Measurements from ENCODE around the gene ADAT2.

Gene ADAT2

DNA sequence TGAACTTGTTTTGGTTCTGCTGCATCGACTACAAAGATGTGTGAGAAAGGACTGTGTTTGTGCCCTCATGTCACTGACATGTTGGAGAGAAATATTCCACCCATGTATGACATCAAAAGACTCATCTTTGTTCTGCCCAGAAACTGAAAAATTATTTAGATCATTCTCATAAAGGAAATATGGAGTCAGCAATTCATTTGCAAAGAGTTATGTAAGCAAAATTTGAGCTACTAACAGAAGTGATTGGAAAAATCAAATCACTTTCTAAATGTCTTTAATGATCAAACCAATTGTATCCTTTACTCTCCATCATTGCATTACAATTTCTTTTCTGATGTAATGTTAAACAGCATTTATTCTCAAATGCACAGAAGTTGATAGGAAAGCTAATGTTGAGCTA lies 19.3 kb downstream of the ADAT2 start:
- Histone ChIP-seq H3K36me3 (ENCODE audit: control insufficient read depth, insufficient read depth, low read length) (no peaks in the 10 kb centered on the region), H3K27me3 (ENCODE audit: control insufficient read depth, insufficient read depth, low read length) (no peaks in the 10 kb centered on the region), H3K79me2 (no peaks in the 10 kb centered on the region)

DNA sequence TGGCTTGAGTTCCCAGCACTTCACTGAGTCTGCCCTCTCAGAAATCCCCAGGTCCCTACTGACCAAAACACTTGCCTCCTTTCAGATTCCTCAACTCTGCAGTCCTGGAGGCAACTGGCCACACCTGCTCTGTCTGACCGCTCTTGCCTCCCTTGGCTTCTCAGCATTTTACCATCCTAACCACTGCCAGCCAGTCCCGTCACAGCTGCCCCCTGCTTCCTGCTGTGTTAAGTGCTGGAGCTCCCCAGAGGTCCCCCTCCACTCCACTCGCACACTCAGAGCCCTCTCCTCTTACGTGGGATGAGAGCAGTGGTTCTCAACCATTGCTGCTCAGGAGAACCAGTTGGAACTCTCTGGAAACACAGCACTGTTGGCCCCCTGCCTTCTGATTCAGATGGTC lies 20.5 kb downstream of the ADAT2 start:
- Histone ChIP-seq H3K36me3 (ENCODE audit: control insufficient read depth, insufficient read depth, low read length) (no peaks in the 10 kb centered on the region), H3K79me2 (no peaks in the 10 kb centered on the region), H3K9ac (no peak overlapping the region), H2AFZ (no peak overlapping the region), H3K4me3 (ENCODE audit: low read depth, low read length) (no peak overlapping the region), H3K9me3 (ENCODE audit: control insufficient read depth, low read length) (no peaks in the 10 kb centered on the region), H3K27me3 (ENCODE audit: control insufficient read depth, insufficient read depth, low read length) (no peaks in the 10 kb centered on the region), H3K4me1 (no peaks in the 10 kb centered on the region), H3K27ac (no peak overlapping the region), H3K4me2 (ENCODE audit: low read length) (no peak overlapping the region)
- TF ChIP-seq, protein P1, sequence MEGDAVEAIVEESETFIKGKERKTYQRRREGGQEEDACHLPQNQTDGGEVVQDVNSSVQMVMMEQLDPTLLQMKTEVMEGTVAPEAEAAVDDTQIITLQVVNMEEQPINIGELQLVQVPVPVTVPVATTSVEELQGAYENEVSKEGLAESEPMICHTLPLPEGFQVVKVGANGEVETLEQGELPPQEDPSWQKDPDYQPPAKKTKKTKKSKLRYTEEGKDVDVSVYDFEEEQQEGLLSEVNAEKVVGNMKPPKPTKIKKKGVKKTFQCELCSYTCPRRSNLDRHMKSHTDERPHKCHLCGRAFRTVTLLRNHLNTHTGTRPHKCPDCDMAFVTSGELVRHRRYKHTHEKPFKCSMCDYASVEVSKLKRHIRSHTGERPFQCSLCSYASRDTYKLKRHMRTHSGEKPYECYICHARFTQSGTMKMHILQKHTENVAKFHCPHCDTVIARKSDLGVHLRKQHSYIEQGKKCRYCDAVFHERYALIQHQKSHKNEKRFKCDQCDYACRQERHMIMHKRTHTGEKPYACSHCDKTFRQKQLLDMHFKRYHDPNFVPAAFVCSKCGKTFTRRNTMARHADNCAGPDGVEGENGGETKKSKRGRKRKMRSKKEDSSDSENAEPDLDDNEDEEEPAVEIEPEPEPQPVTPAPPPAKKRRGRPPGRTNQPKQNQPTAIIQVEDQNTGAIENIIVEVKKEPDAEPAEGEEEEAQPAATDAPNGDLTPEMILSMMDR (IDR thresholded peaks at IDR 0.05) = no peak

More for the DNA sequence above, 19.3 kb downstream of the ADAT2 start:
- Histone ChIP-seq H3K4me3 (ENCODE audit: low read depth, low read length) (no peak overlapping the region), H2AFZ (no peak overlapping the region), H3K4me2 (ENCODE audit: low read length) (no peak overlapping the region), H3K9ac (no peak overlapping the region), H3K4me1 (no peaks in the 10 kb centered on the region), H3K27ac (no peak overlapping the region), H3K9me3 (ENCODE audit: control insufficient read depth, low read length) (no peaks in the 10 kb centered on the region)
- TF ChIP-seq, protein P1 (IDR thresholded peaks at IDR 0.05) = no peak

- no peaks in the 10 kb centered on the region for H3K9me3 ChIP-seq (ENCODE audit: control insufficient read depth, low read length)
- no peaks in the 10 kb centered on the region for H3K36me3 ChIP-seq (ENCODE audit: control insufficient read depth, insufficient read depth, low read length)
- H3K79me2 ChIP-seq = no peaks in the 10 kb centered on the region
- H3K9ac ChIP-seq = no peak overlapping the region
- no peaks in the 10 kb centered on the region for H3K27me3 ChIP-seq (ENCODE audit: control insufficient read depth, insufficient read depth, low read length)
- H3K4me2 ChIP-seq (ENCODE audit: low read length) = no peak overlapping the region
- TF ChIP-seq, protein P1 (IDR thresholded peaks at IDR 0.05) = peak; percentile 59
- no peaks in the 10 kb centered on the region for H3K4me1 ChIP-seq
- H3K27ac ChIP-seq = no peak overlapping the region
- H3K4me3 ChIP-seq (ENCODE audit: low read depth, low read length) = no peak overlapping the region
- H2AFZ ChIP-seq = no peak overlapping the region
Observed at GRCh38 chr6:143427109-143427817, 23.2 kb downstream of the ADAT2 start.

- Histone ChIP-seq H3K9me3 (ENCODE audit: control insufficient read depth, low read length) (no peaks in the 10 kb centered on the region), H3K4me2 (ENCODE audit: low read length) (no peak overlapping the region), H3K27ac (no peak overlapping the region), H3K4me1 (no peaks in the 10 kb centered on the region), H3K4me3 (ENCODE audit: low read depth, low read length) (no peak overlapping the region), H3K36me3 (ENCODE audit: control insufficient read depth, insufficient read depth, low read length) (no peaks in the 10 kb centered on the region), H2AFZ (no peak overlapping the region), H3K9ac (no peak overlapping the region), H3K79me2 (no peaks in the 10 kb centered on the region), H3K27me3 (ENCODE audit: control insufficient read depth, insufficient read depth, low read length) (no peaks in the 10 kb centered on the region)
- TF ChIP-seq, protein P1 (IDR thresholded peaks at IDR 0.05) = no peak
Observed at GRCh38 chr6:143426026-143426425, 24.5 kb downstream of the ADAT2 start.

DNA sequence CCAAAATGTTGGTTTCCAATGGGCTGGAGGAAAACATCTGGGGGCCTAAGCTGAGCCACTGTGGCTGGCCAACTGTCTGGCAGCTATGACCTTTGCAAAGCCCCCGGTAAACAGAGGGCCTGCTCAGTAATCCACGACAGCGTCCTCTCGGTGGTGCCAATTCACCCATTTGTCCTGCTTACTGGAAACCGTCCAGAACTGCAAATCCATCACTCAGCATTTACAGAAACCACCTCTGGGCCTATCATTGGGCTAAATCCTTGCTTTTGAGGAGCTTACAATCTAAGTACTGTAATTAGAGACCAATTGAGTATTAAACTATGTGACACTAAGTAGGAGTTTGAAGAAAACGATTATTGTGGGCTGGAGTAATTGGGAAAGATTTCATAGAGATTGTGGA lies 31.0 kb downstream of the ADAT2 start:
- H3K27ac ChIP-seq = no peak overlapping the region
- no peaks in the 10 kb centered on the region for H3K4me1 ChIP-seq
- H3K36me3 ChIP-seq (ENCODE audit: control insufficient read depth, insufficient read depth, low read length) = no peaks in the 10 kb centered on the region
- H3K27me3 ChIP-seq (ENCODE audit: control insufficient read depth, insufficient read depth, low read length) = no peaks in the 10 kb centered on the region
- no peak overlapping the region for H3K4me2 ChIP-seq (ENCODE audit: low read length)
- H3K4me3 ChIP-seq (ENCODE audit: low read depth, low read length) = no peak overlapping the region
- H3K9ac ChIP-seq = no peak overlapping the region
- TF ChIP-seq, protein P1 (IDR thresholded peaks at IDR 0.05) = no peak
- H3K9me3 ChIP-seq (ENCODE audit: control insufficient read depth, low read length) = no peaks in the 10 kb centered on the region
- H2AFZ ChIP-seq = no peak overlapping the region
- no peaks in the 10 kb centered on the region for H3K79me2 ChIP-seq
